CD8-positive, alpha-beta memory T cell (primary cell): ENCODE results near the gene HDGFL3. TPM values are rescaled to one million over a fixed set of nuclear protein-coding genes. Genes with fewer than 3 reads are reported as not detected.
"Not testable (repeated sequence)": the region's sequence is repeated elsewhere in the genome, so short reads cannot be mapped to it uniquely, and the experiment has no call there.

Experiments used
- CTCF ChIA-PET: fragments of 350-600 bp; sonication (Branson Sonifier 250); formaldehyde crosslinking; loops from one replicate; lab custom pipeline; 2021; ENCODE audit warnings: antibody characterized with exemption; lab: Charles Lee
- POLR2A ChIA-PET: fragments of 350-600 bp; sonication (Branson Sonifier 250); formaldehyde crosslinking; loops from one replicate; lab custom pipeline; 2021; ENCODE audit warnings: antibody characterized with exemption; lab: Charles Lee
- DNase-seq, 5 donors: peaks; one replicate each; pipeline versions ENCODE4 v3.0.0 to v3.0.0-alpha.2; 2020 to 2022; ENCODE audit warnings: mixed read lengths in 1 of 5
- H3K27ac ChIP-seq: one replicate; pipeline ENCODE4 v1.7.0; 2013; ENCODE audit warnings: low read depth, mild to moderate bottlenecking, low read length, moderate library complexity
- H3K27me3 ChIP-seq: 2 replicates; pipeline ENCODE4 v1.7.0; 2013; ENCODE audit warnings: low read length, mild to moderate bottlenecking; ENCODE audit not compliant: insufficient read depth, poor library complexity, severe bottlenecking
- H3K36me3 ChIP-seq: 2 replicates; pipeline ENCODE4 v1.7.0; 2013; ENCODE audit warnings: mild to moderate bottlenecking, low read length, moderate library complexity; ENCODE audit not compliant: insufficient read depth
- H3K4me1 ChIP-seq: 2 replicates; pipeline ENCODE4 v1.7.0; 2013; ENCODE audit warnings: mild to moderate bottlenecking, low read length, moderate library complexity; ENCODE audit not compliant: insufficient read depth
- H3K4me3 ChIP-seq: 2 replicates; pipeline ENCODE4 v1.7.0; 2013; ENCODE audit warnings: mild to moderate bottlenecking, low read length
- H3K9me3 ChIP-seq: 2 replicates; pipeline ENCODE4 v1.7.0; 2013; ENCODE audit warnings: mild to moderate bottlenecking, low read length
- H3K27ac Mint-ChIP-seq, 8 donors: one replicate each; pipeline ENCODE4 v1.8.0; 2020 to 2021; ENCODE audit warnings: mixed read lengths in 8 of 8, mild to moderate bottlenecking in 6 of 8, inconsistent platforms in 3 of 8, moderate library complexity in 3 of 8
- H3K27me3 Mint-ChIP-seq, 2 donors: one replicate each; pipeline ENCODE4 v1.8.0; 2020 to 2021; ENCODE audit warnings: mixed read lengths in 2 of 2, mild to moderate bottlenecking in 1 of 2, moderate library complexity in 1 of 2
- H3K36me3 Mint-ChIP-seq, 3 donors: one replicate each; pipeline ENCODE4 v1.8.0; 2020 to 2021; ENCODE audit warnings: mixed read lengths in 3 of 3, inconsistent platforms in 1 of 3, mild to moderate bottlenecking in 1 of 3
- H3K4me1 Mint-ChIP-seq, 3 donors: one replicate each; pipeline ENCODE4 v1.8.0; 2020 to 2021; ENCODE audit warnings: mixed read lengths in 3 of 3, inconsistent platforms in 1 of 3, mild to moderate bottlenecking in 1 of 3
- H3K4me3 Mint-ChIP-seq, 7 donors: one replicate each; pipeline ENCODE4 v1.8.0; 2020 to 2021; ENCODE audit warnings: mixed read lengths in 7 of 7, mild to moderate bottlenecking in 6 of 7, moderate library complexity in 4 of 7, inconsistent platforms in 2 of 7
- H3K9me3 Mint-ChIP-seq, 5 donors: one replicate each; pipeline ENCODE4 v1.8.0; 2020 to 2022; ENCODE audit warnings: mixed read lengths in 5 of 5, mild to moderate bottlenecking in 3 of 5, moderate library complexity in 2 of 5, inconsistent platforms in 1 of 5
- polyA plus RNA-seq: library from polyadenylated mRNA; unstranded; fragments of 300-500 nt; fragmentation: Illumina TruSeq; gene quantifications from one replicate; pipeline ENCODE4 v1.2.3, GENCODE V29; 2021
- total RNA-seq, 2 experiments: library from RNA; stranded (reverse); gene quantifications; one replicate each; pipeline ENCODE4 v1.2.3, GENCODE V29; 2021

Gene HDGFL3
- total and polyA plus RNA-seq, 3 experiments from 2014 or later, result 3.5 to 9.8 (median 7.7) TPM

DNA sequence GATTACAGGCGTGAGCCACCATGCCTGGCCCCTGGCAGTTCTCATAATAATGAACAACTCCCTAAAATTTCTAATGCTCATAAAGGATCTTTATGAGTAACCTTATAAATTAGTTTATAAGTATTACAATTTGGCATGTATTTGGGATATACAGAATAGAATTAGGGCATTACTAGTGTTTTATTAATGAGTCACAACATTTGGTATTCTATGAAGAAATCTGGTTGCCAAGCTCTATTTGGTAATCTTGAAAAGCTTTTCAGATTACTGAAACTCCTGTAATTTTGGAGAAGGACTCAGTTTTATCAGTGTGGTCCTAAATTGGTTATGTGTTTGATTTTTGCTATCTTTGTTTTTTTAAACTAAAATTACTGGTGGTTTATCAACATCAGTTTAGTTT, 54.3 kb downstream of the HDGFL3 start:
- peaks cover 7 to 20% of the 10 kb centered on the region in 2 donors for H3K27me3 Mint-ChIP-seq
- H3K4me3 Mint-ChIP-seq, result no peak overlapping the region
- H3K9me3 Mint-ChIP-seq, result no peaks in the 10 kb centered on the region
- CTCF ChIA-PET, result no interaction called here
- DNase-seq, result no peak
- Histone ChIP-seq H3K4me3 (no peak overlapping the region), H3K27me3 (no peaks in the 10 kb centered on the region), H3K27ac (no peak overlapping the region), H3K36me3 (no peaks in the 10 kb centered on the region), H3K9me3 (no peaks in the 10 kb centered on the region), H3K4me1 (no peaks in the 10 kb centered on the region)
- POLR2A ChIA-PET, result no interaction called here
- H3K36me3 Mint-ChIP-seq, result peaks cover 0 to 3% (median 0%) of the 10 kb centered on the region in 3 donors
- H3K27ac Mint-ChIP-seq, result no peak overlapping the region
- no peaks in the 10 kb centered on the region for H3K4me1 Mint-ChIP-seq

DNA sequence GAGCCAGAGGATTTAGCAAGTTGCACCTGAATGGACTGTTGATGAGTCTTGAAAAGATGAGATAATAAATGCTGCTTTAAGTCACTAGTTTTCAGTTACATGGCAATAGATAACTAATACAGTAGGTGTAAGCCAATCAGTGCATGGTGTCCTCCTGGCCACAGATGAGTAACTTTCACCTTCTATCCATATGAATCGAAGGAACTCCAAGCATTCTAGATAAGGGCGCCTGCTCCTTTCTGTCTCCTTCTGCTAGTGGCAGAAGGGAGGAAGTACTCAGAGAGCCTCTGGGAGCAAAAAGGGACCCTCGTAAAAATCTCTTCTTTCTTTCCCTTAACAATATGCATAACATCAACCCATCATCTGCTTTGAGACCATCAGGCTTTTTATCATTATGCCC, 62.9 kb downstream of the HDGFL3 start:
- H3K27ac Mint-ChIP-seq, result no peak overlapping the region
- H3K9me3 ChIP-seq, result no peaks in the 10 kb centered on the region
- H3K4me3 ChIP-seq, result no peak overlapping the region
- no peaks in the 10 kb centered on the region for H3K27me3 ChIP-seq
- H3K27me3 Mint-ChIP-seq, result peaks cover 6 to 35% of the 10 kb centered on the region in 2 donors
- H3K9me3 Mint-ChIP-seq, result peaks cover 0 to 4% (median 2%) of the 10 kb centered on the region in 5 donors
- ChIA-PET POLR2A (no interaction called here), CTCF (no interaction called here)
- peaks cover 0 to 3% (median 0%) of the 10 kb centered on the region in 3 donors for H3K36me3 Mint-ChIP-seq
- no peaks in the 10 kb centered on the region for H3K36me3 ChIP-seq
- no peaks in the 10 kb centered on the region for H3K4me1 Mint-ChIP-seq
- no peaks in the 10 kb centered on the region for H3K4me1 ChIP-seq
- no peak overlapping the region for H3K27ac ChIP-seq
- no peak overlapping the region for H3K4me3 Mint-ChIP-seq
- no peak for DNase-seq

DNA sequence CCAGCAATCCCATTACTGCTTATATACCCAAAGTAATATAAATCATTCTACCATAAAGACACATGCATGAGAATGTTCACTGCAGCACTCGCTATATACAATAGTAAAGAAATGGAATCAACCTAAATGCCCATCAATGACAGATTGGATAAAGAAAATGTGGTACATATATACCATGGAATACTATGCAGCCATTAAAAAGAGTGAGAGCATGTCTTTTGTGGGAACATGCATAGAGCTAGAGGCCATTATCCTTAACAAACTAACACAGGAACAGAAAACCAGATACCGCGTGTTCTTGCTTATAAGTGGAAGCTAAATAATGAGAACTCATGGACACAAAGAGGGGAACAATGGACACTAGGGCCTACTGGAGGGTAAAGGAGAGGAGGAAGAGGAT, 65.5 kb downstream of the HDGFL3 start:
- H3K27me3 ChIP-seq, H3K36me3 Mint-ChIP-seq, H3K9me3 Mint-ChIP-seq, CTCF ChIA-PET, POLR2A ChIA-PET, H3K27ac ChIP-seq, H3K4me3 Mint-ChIP-seq, H3K27ac Mint-ChIP-seq, H3K9me3 ChIP-seq, DNase-seq, H3K4me1 Mint-ChIP-seq, H3K4me1 ChIP-seq, H3K36me3 ChIP-seq, H3K4me3 ChIP-seq: not testable (repeated sequence)
- peaks cover 0 to 27% of the 10 kb centered on the region in 2 donors for H3K27me3 Mint-ChIP-seq

- H3K27me3 Mint-ChIP-seq, result peaks cover 5 to 8% of the 10 kb centered on the region in 2 donors
- POLR2A ChIA-PET, result no interaction called here
- H3K36me3 ChIP-seq, result no peaks in the 10 kb centered on the region
Observed at GRCh38 chr15:83132861-83133523, 74.6 kb downstream of the HDGFL3 start.

DNA sequence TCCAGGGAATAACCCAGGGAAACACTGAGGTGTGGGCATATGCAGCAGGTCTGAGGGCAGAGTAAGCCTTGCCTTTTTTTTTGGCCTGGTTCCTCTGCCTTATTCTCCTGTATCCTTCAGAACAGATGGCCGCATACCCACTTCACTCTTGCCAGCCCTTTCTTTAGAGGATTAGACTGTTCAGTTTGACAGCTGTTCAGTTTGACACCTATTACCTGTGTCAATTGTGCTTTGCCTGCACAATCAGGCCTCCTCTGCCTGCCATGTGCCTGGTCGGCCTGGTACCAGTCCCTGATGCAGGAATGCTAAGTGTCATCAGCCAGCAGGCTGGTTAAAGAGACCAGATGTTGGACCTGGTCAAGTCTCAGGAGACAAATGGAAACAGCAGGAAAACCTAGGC, 77.8 kb downstream of the HDGFL3 start:
- Mint-ChIP-seq H3K4me3 (no peak overlapping the region), H3K27ac (no peak overlapping the region), H3K27me3 (peaks cover 0 to 5% of the 10 kb centered on the region in 2 donors), H3K4me1 (no peaks in the 10 kb centered on the region), H3K9me3 (no peaks in the 10 kb centered on the region), H3K36me3 (no peaks in the 10 kb centered on the region)
- Histone ChIP-seq H3K9me3 (no peaks in the 10 kb centered on the region), H3K4me3 (no peak overlapping the region), H3K27me3 (no peaks in the 10 kb centered on the region), H3K36me3 (no peaks in the 10 kb centered on the region), H3K27ac (no peak overlapping the region), H3K4me1 (no peaks in the 10 kb centered on the region)
- ChIA-PET POLR2A (no interaction called here), CTCF (no interaction called here)
- DNase-seq, result no peak

More at GRCh38 chr15:83132861-83133523, 74.6 kb downstream of the HDGFL3 start:
- H3K36me3 Mint-ChIP-seq, result no peaks in the 10 kb centered on the region
- no peaks in the 10 kb centered on the region for H3K9me3 Mint-ChIP-seq
- Histone ChIP-seq H3K4me1 (no peaks in the 10 kb centered on the region), H3K9me3 (no peaks in the 10 kb centered on the region), H3K27ac (no peak overlapping the region), H3K27me3 (no peaks in the 10 kb centered on the region), H3K4me3 (no peak overlapping the region)
- H3K4me1 Mint-ChIP-seq, result no peaks in the 10 kb centered on the region
- CTCF ChIA-PET, result no interaction called here
- H3K27ac Mint-ChIP-seq, result no peak overlapping the region
- H3K4me3 Mint-ChIP-seq, result no peak overlapping the region
- no peak for DNase-seq

GRCh38 chr15:83127547-83128150, 80.0 kb downstream of the HDGFL3 start:
- no peaks in the 10 kb centered on the region for H3K9me3 ChIP-seq
- H3K4me1 Mint-ChIP-seq, result no peaks in the 10 kb centered on the region
- peaks cover 0 to 2% of the 10 kb centered on the region in 2 donors for H3K27me3 Mint-ChIP-seq
- no peaks in the 10 kb centered on the region for H3K4me1 ChIP-seq
- H3K27ac ChIP-seq, result no peak overlapping the region
- H3K9me3 Mint-ChIP-seq, result no peaks in the 10 kb centered on the region
- no peaks in the 10 kb centered on the region for H3K36me3 ChIP-seq
- H3K36me3 Mint-ChIP-seq, result no peaks in the 10 kb centered on the region
- H3K27ac Mint-ChIP-seq, result no peak overlapping the region
- ChIA-PET POLR2A (no interaction called here), CTCF (no interaction called here)
- no peak for DNase-seq
- no peak overlapping the region for H3K4me3 Mint-ChIP-seq
- H3K4me3 ChIP-seq, result no peak overlapping the region
- no peaks in the 10 kb centered on the region for H3K27me3 ChIP-seq

DNA sequence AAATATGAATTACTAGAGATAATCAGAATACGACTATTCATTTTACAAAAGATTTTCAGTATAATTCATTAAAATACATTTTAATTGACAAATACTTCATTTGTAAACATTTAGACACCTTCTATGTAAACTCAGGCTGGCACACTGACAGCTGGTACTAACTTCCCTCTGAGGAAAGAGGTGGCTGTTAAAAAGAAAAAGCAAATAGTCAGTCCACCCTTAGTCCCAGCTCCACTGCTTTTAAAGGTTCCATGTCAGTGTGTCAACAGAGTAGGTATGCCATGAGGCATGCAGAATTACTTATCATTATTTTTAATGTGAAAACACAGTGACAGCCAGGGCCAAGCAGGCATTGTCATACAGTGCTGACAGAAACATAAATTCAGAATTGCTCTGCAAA, 84.1 kb downstream of the HDGFL3 start:
- Mint-ChIP-seq H3K9me3 (no peaks in the 10 kb centered on the region), H3K27me3 (peaks cover 2 to 4% of the 10 kb centered on the region in 2 donors), H3K4me1 (no peaks in the 10 kb centered on the region), H3K27ac (no peak overlapping the region), H3K36me3 (no peaks in the 10 kb centered on the region), H3K4me3 (no peak overlapping the region)
- no peak overlapping the region for H3K4me3 ChIP-seq
- H3K27me3 ChIP-seq, result no peaks in the 10 kb centered on the region
- H3K9me3 ChIP-seq, result no peaks in the 10 kb centered on the region
- ChIA-PET CTCF (no interaction called here), POLR2A (no interaction called here)
- no peak for DNase-seq
- H3K4me1 ChIP-seq, result no peaks in the 10 kb centered on the region
- no peaks in the 10 kb centered on the region for H3K36me3 ChIP-seq
- H3K27ac ChIP-seq, result no peak overlapping the region

DNA sequence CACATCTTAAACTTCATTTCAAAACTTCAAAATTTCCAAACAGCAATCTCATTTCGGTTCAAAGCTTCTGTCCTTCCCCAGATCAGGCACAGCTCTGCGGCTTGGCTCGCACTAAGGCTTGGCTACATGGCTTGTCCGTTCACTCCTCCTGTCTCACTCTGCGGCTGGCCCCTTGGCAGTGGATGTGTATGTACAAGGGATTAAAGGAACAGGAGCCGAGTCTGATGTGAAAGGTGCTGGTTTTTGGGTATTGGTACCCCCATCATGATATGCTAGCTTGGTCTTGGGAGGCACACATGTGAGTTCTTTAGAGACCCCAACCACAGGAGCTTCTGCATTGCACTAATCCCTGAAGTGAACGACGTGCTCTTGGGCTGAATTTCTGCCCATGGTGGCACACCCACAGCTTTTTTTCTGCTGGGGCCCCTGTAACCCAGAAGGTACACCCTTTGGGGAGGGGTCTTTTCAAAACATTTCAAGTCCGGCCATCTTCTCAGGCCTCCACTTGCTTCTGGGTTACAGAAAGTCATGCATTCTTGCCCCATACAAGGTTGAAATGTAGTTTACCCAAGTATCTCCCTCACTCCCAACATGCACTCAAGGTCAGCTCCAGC, 87.5 kb downstream of the HDGFL3 start:
- Mint-ChIP-seq H3K27me3 (peaks cover 4% of the 10 kb centered on the region in 2 donors), H3K27ac (no peak overlapping the region), H3K36me3 (no peaks in the 10 kb centered on the region), H3K4me3 (no peak overlapping the region), H3K9me3 (no peaks in the 10 kb centered on the region), H3K4me1 (no peaks in the 10 kb centered on the region)
- DNase-seq, result no peak
- H3K9me3 ChIP-seq, result no peaks in the 10 kb centered on the region
- H3K4me3 ChIP-seq, result no peak overlapping the region
- H3K36me3 ChIP-seq, result no peaks in the 10 kb centered on the region
- ChIA-PET CTCF (no interaction called here), POLR2A (no interaction called here)
- no peaks in the 10 kb centered on the region for H3K27me3 ChIP-seq
- H3K27ac ChIP-seq, result no peak overlapping the region
- H3K4me1 ChIP-seq, result no peaks in the 10 kb centered on the region
